Muscle of arm (tissue), 12 donors: ENCODE measurements around the gene SEC22C. TPM values are rescaled to one million over a fixed set of nuclear protein-coding genes. Genes with fewer than 3 reads are reported as not detected.

Experiments
- DNase-seq: peaks from one replicate; pipeline ENCODE4 v3.0.0-alpha.2; 2013
- polyA plus RNA-seq, 12 donors: library from polyadenylated mRNA; unstranded; fragments of 120-200 nt; gene quantifications; one replicate each; pipeline ENCODE4 v1.2.1, GENCODE V29; 2013; ENCODE audit not compliant: insufficient read length in 12 of 12

The SEC22C gene
- polyA plus RNA-seq, 12 donors = 19.8 to 29.5 (median 26.5) TPM; not detected in 1

DNA sequence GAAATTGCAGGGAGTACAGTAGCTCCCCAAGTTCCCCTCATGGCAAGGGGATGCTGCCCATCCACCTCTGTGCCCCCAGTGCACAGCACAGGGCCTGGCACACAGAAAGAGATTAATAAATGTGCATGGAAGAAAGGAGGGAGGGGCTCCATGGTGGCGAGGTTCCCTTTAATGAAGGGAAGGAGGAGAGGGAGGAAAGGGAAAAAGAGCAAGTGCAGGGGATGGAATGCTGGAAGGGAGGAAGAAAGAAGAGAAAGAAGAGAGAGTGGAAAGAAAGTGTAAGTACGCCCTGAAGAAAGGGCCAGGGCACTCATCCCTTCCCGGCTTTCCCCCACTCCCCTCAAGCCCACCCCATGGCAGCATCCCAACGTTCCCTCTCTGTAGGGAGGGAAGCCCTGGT is 80.9 kb downstream of the SEC22C start:
- no peak for DNase-seq

DNA sequence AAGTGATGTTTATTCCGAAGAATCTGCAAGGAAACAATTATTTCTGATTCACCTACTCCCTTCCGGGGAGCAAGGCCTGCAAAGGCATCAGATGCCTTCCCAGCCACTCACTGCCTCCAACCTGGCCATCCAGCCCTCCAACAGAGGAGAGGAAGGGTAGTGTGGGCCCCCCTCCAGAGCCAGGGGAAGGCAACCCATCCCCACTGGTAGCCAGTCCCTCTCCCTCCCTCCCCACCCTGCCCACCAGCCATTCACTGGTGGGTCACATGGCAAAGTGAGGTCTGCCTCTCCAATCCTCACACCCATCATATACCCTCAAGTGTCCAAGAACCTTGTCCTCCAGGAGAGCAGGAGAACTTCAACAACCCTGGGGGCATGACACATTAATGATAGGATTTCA is 81.7 kb downstream of the SEC22C start:
- DNase-seq = no peak

GRCh38 chr3:42499478-42499871 is 82.3 kb downstream of the SEC22C start:
- no peak for DNase-seq

- no peak for DNase-seq
These were observed 82.8 kb downstream of the SEC22C start for GRCh38 chr3:42498791-42499477.

DNA sequence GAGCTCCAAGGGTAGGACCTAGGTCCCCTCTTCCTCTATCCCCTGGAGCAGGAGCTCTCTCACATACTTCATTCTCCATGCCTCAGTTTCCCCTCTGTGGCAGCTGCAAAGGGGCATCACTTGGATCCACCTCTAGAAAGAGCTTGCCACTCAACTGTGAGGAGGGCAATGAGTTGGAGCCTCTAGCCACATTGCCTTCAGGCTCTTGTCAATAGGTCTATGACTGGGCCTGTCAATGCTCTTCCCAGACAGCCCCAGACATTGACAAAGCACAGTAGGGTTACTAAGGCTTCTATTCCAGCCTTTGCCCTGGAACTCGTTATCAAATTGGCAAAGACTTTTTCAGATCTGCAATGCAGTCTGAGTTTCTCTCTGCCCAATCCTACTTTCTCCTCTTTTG is 83.7 kb downstream of the SEC22C start:
- no peak for DNase-seq

Other genes with a start within 250 kb of the SEC22C start
- gene LYZL4, start 171.4 kb downstream of the SEC22C start, polyA plus RNA-seq = not detected
- 10 to 100 TPM in 2 of 12 donors, 1 to 10 TPM in 6, under 1 TPM in 3, not detected in 1; 0.64 to 15.6 (median 1.3) TPM for gene VIPR1, start 79.3 kb downstream of the SEC22C start, polyA plus RNA-seq
- 10 to 100 TPM in 11 of 12 donors, not detected in 1; 10.5 to 19.0 (median 12.5) TPM for gene SS18L2, start 8.9 kb upstream of the SEC22C start, polyA plus RNA-seq
- 100 to 1,000 TPM in 7 of 12 donors, 10 to 100 TPM in 5; 48.5 to 369 (median 110) TPM for gene NKTR, start 18.7 kb upstream of the SEC22C start, polyA plus RNA-seq
- 10 to 100 TPM in 11 of 12 donors, not detected in 1; 22.0 to 42.6 (median 27.2) TPM for gene ZBTB47, start 71.7 kb upstream of the SEC22C start, polyA plus RNA-seq
- gene KLHL40, start 103.6 kb upstream of the SEC22C start, polyA plus RNA-seq = 100 to 1,000 TPM in 6 of 12 donors, 10 to 100 TPM in 5, not detected in 1; 35.7 to 198 (median 112) TPM
- gene HHATL, start 120.8 kb upstream of the SEC22C start, polyA plus RNA-seq = 10 to 100 TPM in 10 of 12 donors, not detected in 2; 19.8 to 84.2 (median 57.7) TPM
- gene CCDC13, start 191.3 kb upstream of the SEC22C start, polyA plus RNA-seq = under 1 TPM in 10 of 12 donors, not detected in 2; 0.18 to 0.98 (median 0.33) TPM
- gene HIGD1A, start 222.5 kb upstream of the SEC22C start, polyA plus RNA-seq = 100 to 1,000 TPM in 1 of 12 donors, 10 to 100 TPM in 10, not detected in 1; 63.4 to 101 (median 92.9) TPM
- gene ACKR2, start 227.5 kb upstream of the SEC22C start, polyA plus RNA-seq = 1 to 10 TPM in 1 of 12 donors, under 1 TPM in 9, not detected in 2; 0.23 to 2.4 (median 0.46) TPM